ENCODE measurements around the gene ADAMTSL3. TPM values are rescaled to one million over a fixed set of nuclear protein-coding genes. Genes with fewer than 3 reads are reported as not detected.

Gene ADAMTSL3
- polyA plus RNA-seq, 3 donors, result 3.2 to 5.3 (median 4.6) TPM

DNA sequence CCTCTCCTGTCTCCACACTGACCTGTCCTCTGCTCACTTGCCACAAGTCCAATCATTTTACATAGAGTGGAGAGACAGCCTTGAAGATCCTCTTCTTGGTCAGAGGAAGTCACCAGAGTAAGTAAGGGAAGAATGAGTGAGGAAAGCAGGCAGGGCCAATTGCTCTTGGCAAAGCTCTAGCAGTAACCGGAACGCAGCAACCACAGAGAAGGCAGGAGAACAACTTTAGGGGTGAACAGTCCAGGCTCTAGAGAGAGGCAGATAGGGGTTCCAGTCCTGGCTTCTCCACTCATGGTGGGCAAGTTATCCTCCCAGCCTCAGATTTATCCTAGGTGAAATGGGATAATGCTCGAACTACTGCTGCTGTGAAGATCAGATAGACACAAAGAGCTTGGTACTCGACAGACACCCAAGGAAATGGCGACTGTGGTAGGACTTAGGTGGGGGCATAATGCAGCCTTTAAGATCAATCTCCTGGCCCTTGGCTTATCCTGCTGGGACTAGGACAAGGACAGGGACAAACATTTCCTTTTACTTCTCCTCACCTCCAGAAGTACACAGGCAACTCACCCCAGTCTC lies 1.2 kb upstream of the ADAMTSL3 start:
- DNase-seq (ENCODE audit: extremely low read depth in 1 of 11, low read depth in 9 of 11, low spot score in 4 of 11), result no peak

DNA sequence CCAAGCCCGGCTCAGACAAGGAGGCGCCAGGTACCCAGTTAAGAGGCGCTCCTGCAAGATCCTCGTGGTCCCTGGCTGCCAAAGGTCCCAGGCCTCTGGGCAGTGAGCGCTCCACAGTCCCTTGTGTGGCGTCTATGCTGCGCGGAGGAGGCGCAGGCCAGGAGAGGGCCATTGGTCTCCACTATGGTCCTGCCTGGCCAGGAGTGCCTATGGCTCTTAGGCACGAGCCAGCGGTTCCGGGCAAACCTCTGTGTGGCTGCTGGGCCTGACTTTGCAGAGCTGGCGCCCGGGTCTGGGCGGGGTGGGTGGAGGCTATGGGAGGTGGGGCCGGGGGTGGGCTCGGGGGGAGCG lies 660 bp upstream of the ADAMTSL3 start:
- no peak for DNase-seq (ENCODE audit: extremely low read depth in 1 of 11, low read depth in 9 of 11, low spot score in 4 of 11)

DNA sequence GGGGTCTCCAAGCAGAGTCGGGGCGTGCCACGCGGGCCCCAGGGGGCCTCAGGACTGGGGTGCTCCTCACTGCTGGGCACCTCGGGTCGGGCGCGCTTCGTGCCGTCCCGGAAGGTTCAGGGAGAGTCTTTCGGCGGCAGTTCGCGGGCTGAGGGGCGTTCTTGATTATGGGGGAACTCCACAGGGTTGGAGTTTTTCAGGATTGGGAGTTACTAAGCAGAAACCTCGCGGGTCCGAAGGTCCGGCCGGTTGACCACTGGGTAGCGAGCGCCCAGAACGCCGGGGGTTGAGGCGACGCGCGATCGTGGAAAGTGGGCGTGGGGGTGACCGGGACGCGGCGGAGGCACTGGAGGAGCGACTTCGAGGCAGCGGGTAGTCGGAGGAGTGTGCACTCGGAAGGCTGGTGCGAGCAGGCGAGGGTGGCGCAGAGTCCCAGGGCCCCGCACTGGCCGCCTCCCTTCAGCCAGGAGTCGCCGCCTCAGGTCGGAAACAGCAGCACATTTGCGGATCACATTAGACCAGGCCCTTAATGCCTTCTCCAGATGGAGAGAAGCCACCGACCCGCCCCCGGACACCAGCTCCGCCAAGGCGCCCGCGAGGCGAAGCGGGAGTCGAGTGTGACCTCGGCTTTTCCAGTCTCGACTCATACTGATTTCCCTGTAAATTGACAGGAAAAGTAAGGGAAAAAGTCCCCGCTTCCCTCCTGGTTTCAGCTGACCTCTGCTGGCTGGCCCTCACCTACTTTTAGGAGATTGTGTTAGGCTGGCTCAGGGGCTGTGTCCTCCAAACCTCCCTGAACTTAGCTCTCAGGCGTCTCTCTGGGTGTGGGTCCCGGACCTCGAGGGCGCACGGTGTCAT lies 685 bp downstream of the ADAMTSL3 start:
- DNase-seq (ENCODE audit: extremely low read depth in 1 of 11, low read depth in 9 of 11, low spot score in 4 of 11), result peak in 1 of 11 donors; percentile 12

DNA sequence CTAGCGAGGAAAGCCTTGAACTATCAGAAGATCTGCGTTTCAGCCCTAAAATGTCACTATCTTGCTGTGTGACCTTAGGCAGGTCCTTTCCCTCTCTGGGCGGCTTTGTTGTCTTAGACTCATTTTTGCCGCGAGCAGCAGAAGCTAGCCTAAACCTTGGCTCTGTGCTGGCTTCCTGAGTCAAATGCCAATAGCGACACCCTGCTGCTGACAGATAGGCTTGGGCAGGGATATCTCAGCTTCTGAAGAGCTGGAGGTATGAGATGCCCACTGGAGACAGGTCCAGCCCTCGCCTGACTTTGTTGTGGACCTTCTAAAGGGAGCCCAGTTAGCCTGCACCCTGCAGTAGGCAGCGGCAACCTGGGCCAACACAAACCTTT lies 1.3 kb downstream of the ADAMTSL3 start:
- DNase-seq (ENCODE audit: extremely low read depth in 1 of 11, low read depth in 9 of 11, low spot score in 4 of 11), result no peak

- no peak for DNase-seq (ENCODE audit: extremely low read depth in 1 of 11, low read depth in 9 of 11, low spot score in 4 of 11)
Measured at GRCh38 chr15:83656192-83656591, 2.3 kb downstream of the ADAMTSL3 start.

- no peak for DNase-seq (ENCODE audit: extremely low read depth in 1 of 11, low read depth in 9 of 11, low spot score in 4 of 11)
Measured at GRCh38 chr15:83656943-83657528, 3.1 kb downstream of the ADAMTSL3 start.

DNA sequence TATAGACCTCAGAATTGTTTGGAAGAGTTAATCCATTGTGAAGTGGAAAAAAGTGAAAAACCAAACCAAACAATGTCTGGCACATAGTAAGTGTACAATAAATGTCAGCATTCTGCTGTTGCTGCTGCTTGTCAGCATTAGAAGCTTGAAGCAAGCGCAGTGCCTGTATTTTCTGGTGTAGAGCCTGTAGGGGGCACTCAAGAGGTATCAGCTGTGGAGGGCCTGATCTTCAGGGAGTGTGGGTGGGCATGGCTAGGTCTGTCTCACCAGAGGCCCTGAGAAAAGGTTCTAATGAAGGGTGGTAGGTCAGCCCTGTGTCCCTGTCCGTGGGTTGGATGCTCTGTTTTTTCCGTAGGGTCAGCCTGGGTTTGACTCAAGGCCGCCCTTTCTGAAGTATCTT lies 3.6 kb downstream of the ADAMTSL3 start:
- DNase-seq (ENCODE audit: extremely low read depth in 1 of 11, low read depth in 9 of 11, low spot score in 4 of 11), result no peak

GRCh38 chr15:83658430-83659416 lies 4.8 kb downstream of the ADAMTSL3 start:
- no peak for DNase-seq (ENCODE audit: extremely low read depth in 1 of 11, low read depth in 9 of 11, low spot score in 4 of 11)

GRCh38 chr15:83659417-83659812 lies 5.5 kb downstream of the ADAMTSL3 start:
- DNase-seq (ENCODE audit: extremely low read depth in 1 of 11, low read depth in 9 of 11, low spot score in 4 of 11), result no peak

DNA sequence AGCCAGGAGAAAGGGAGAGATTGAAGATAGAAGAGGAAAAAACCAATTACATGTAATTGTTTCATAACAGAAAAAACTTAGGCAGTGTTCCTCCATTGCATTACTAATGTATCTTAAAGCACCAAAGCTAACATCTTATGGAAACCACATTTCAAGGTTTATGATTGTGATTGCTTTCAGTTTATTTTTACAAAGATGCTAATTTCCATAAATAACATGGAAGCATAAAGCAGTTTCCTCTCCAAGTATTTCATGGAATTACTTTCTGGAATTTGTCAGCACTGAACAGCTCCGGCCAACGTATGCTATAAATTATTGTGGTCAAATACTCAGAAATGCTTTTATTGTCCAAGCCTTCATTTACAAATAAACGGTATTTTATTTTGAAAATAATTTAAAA lies 11.6 kb downstream of the ADAMTSL3 start:
- DNase-seq (ENCODE audit: extremely low read depth in 1 of 11, low read depth in 9 of 11, low spot score in 4 of 11), result no peak

DNA sequence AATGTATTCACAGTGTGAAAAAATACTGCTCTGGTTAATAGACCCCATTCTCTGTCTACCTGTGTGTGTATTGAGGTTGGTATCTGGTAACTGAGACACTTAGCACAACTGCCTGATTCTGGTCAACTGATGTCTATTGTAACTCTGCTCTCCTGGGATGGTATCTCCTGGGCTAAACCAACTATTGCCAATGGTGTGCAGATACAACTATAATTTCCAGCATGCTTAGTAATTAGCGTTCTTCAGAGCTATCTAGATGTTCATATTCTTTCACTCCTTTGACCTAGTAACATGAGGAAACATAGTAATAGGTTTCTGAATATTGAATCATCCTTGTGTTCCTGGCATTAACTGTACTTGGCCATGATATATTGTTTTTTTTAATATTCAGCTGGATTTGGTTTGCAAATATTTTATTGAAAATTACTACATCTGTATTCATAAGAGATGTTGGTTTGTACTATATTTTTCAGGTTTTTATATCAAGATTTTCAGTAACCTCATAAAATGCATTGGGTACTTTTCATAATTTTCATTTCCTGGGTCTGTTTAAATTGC lies 16.8 kb downstream of the ADAMTSL3 start:
- no peak for DNase-seq (ENCODE audit: extremely low read depth in 1 of 11, low read depth in 9 of 11, low spot score in 4 of 11)

- no peak for DNase-seq (ENCODE audit: extremely low read depth in 1 of 11, low read depth in 9 of 11, low spot score in 4 of 11)
Measured at GRCh38 chr15:83671603-83672002, 17.7 kb downstream of the ADAMTSL3 start.

DNA sequence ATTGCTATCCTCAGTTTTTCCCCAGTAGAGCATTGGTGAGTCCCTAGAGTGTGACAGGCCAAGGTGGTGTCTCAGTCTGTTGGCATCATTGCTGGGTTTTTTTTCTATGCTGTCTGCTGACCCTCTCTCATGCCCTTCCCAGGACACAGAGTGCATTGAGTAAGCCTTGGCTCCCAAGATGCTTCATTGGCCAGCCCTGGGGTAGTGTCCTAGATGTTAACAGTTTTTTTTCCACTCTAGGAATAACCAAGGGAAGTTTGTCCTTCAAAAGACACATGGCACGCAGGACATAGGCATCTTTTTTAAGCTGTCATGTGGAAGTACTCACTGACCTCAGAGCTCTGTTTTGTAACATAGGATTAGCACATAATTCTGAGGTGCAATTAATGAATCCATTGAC lies 19.5 kb downstream of the ADAMTSL3 start:
- no peak for DNase-seq (ENCODE audit: extremely low read depth in 1 of 11, low read depth in 9 of 11, low spot score in 4 of 11)

DNA sequence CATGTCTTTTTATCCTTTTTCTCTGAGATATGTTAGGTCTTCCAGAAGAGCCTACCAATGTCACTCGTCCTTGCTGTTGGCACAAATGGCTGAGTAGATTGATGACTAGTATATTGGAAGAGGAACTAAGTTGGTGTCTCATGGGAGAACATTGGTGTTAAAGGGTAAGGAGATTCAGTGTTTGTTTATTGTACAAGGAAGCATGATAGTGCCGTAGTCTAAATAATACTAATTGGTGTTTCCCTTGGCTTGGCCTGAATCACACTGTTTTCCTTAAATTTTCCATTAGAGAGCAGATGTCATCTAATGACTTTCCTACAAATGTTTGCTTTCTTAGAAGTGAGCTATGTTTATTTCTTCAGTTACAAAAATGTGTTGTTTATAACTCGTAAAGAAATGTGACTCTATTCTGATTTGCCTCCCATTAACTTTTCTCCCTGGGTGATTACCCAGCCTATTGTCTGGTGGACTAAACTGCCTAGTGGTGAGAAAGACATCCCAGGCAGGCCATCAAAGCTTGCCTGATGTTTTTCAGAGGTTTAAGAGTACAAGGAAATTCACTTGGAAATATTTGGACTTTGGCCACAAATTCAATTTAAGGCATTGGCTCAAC lies 28.7 kb downstream of the ADAMTSL3 start:
- DNase-seq (ENCODE audit: extremely low read depth in 1 of 11, low read depth in 9 of 11, low spot score in 4 of 11), result no peak

DNA sequence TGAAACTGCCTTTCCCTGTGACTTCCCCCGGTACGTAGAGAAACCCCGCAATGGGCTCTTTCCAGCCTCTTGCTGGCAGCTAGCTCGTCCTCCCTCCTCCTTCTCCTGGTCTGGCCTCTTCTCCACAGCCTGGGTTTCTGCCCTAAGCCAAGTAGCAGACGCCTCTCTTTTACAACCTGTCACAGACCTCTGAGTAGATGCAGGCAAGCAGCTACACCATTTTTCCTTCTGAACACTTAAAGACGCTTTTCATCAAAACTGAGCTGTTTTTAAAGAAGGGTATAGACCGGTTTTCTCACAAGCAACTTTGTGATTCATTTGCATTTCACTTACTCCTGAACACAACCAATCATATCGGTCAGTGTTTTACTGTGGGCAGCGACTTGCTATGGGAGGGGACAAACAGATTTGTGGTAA lies 32.0 kb downstream of the ADAMTSL3 start:
- no peak for DNase-seq (ENCODE audit: extremely low read depth in 1 of 11, low read depth in 9 of 11, low spot score in 4 of 11)

- no peak for DNase-seq (ENCODE audit: extremely low read depth in 1 of 11, low read depth in 9 of 11, low spot score in 4 of 11)
Measured at GRCh38 chr15:83688201-83688600, 34.3 kb downstream of the ADAMTSL3 start.

DNA sequence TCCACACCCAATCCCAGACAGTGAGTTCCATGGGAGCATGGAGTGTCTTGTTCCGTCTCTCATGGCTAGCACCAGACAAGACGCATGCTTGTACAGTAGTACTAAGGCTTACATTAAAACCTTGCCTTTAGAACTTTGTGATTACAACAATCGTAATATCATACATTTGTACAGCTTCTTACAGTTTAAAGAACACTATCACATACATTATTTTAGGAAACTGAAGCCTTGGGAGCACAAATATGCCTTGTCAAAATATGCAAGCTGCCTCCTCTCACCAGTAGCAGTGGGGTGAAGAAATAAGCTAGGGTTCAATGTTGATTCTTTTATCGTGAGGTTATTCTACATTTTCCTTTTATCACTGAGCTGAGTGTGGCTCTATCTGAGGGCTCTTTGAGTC lies 36.8 kb downstream of the ADAMTSL3 start:
- DNase-seq (ENCODE audit: extremely low read depth in 1 of 11, low read depth in 9 of 11, low spot score in 4 of 11), result no peak

- no peak for DNase-seq (ENCODE audit: extremely low read depth in 1 of 11, low read depth in 9 of 11, low spot score in 4 of 11)
Measured at GRCh38 chr15:83692746-83693581, 39.0 kb downstream of the ADAMTSL3 start.

Measured in renal cortex interstitium (tissue), 11 donors.